Stomach (tissue), 9 donors: Measurements from ENCODE around the gene CBX4. TPM values are rescaled to one million over a fixed set of nuclear protein-coding genes. Genes with fewer than 3 reads are reported as not detected.

Experiments
- DNase-seq, 2 donors: peaks; one replicate each; pipeline versions ENCODE4 v3.0.0 to v3.0.0-alpha.2; 2013 to 2019
- H3K27ac ChIP-seq, 5 donors: fragments of 200-600 bp in 4 of 5; sonication (generic) in 4 of 5; one replicate each; pipeline ENCODE4 v1.5.1; 2013 to 2019; ENCODE audit warnings: mild to moderate bottlenecking in 1 of 5, moderate library complexity in 1 of 5
- H3K27me3 ChIP-seq, 3 donors: fragments of 200-600 bp; sonication (generic); one replicate each; pipeline ENCODE4 v1.5.1; 2017 to 2019; ENCODE audit warnings: mixed run types in 1 of 3
- H3K36me3 ChIP-seq, 4 donors: fragments of 200-600 bp; sonication (generic); 1 replicate in 3 of 4; 2 replicates in 1 of 4; pipeline ENCODE4 v1.5.1; 2016 to 2019
- H3K4me1 ChIP-seq, 4 donors: fragments of 200-600 bp; sonication (generic); one replicate each; pipeline ENCODE4 v1.5.1; 2016 to 2019
- H3K4me3 ChIP-seq, 4 donors: fragments of 200-600 bp; sonication (generic) in 3 of 4; one replicate each; pipeline ENCODE4 v1.5.1; 2016 to 2019; ENCODE audit warnings: mild to moderate bottlenecking in 1 of 4
- H3K9me3 ChIP-seq, 4 donors: fragments of 200-600 bp; sonication (generic); one replicate each; pipeline ENCODE4 v1.5.1; 2016 to 2019
- EP300 ChIP-seq: sonication (generic); formaldehyde crosslinking; IDR thresholded peaks from one replicate; pipeline ENCODE4 v1.6.1; 2017; ENCODE audit warnings: antibody characterized with exemption
- POLR2A ChIP-seq, 4 donors: fragments of 450-650 bp; IDR thresholded peaks; one replicate each; pipeline ENCODE4 v1.6.1; 2016; ENCODE audit warnings: antibody characterized with exemption in 4 of 4, control low read depth in 2 of 4, mild to moderate bottlenecking in 1 of 4, moderate library complexity in 1 of 4
- POLR2AphosphoS5 ChIP-seq, 3 donors: sonication (generic); formaldehyde crosslinking; IDR thresholded peaks; one replicate each; pipeline ENCODE4 v1.6.1; 2016; ENCODE audit warnings: antibody characterized with exemption in 3 of 3
- WGBS, 5 donors: extraction: QIAGEN DNeasy Blood & Tissue Kit in 3 of 5; methylation state at CpG; one replicate each; pipeline versions ENCODE4 v1.1.5 to v1.1.7; 2013 to 2018; 5-methylcytosine and 5-hydroxymethylcytosine counted together
- intact Hi-C: fragments of 100-400 bp; cut with DNase I; formaldehyde crosslinking; loops from one replicate; pipeline ENCODE4 v1.15.1; 2023; ENCODE audit warnings: low total_unique reads
- polyA plus RNA-seq, 3 donors: library from polyadenylated mRNA; stranded (reverse); fragments of 200-250 nt; gene quantifications; one replicate each; pipeline ENCODE4 v1.2.3, GENCODE V29; 2013
- total RNA-seq, 5 donors: library from RNA; depleted of rRNA; stranded (reverse); fragments of >200 nt; gene quantifications; one replicate each; pipeline versions ENCODE4 v1.1.0 to v1.2.3, GENCODE V29; 2014 to 2016
- TF ChIP-seq, protein P1 (sequence below), 7 experiments: fragments of 450-650 bp in 4 of 7; fragments of 200-600 bp in 3 of 7; sonication (generic) in 3 of 7; IDR thresholded peaks; one replicate each; pipeline ENCODE4 v1.5.1; 2016 to 2019; ENCODE audit warnings: antibody characterized with exemption in 7 of 7, control low read depth in 2 of 7, mild to moderate bottlenecking in 1 of 7
- donor health status: healthy with polysubstance abuse.
- donor health status: Bipolar disorder and iron deficiency.
- donor health status: healthy.

CBX4 gene
- total and polyA plus RNA-seq, 8 donors = 1.8 to 10.6 (median 8.3) TPM

DNA sequence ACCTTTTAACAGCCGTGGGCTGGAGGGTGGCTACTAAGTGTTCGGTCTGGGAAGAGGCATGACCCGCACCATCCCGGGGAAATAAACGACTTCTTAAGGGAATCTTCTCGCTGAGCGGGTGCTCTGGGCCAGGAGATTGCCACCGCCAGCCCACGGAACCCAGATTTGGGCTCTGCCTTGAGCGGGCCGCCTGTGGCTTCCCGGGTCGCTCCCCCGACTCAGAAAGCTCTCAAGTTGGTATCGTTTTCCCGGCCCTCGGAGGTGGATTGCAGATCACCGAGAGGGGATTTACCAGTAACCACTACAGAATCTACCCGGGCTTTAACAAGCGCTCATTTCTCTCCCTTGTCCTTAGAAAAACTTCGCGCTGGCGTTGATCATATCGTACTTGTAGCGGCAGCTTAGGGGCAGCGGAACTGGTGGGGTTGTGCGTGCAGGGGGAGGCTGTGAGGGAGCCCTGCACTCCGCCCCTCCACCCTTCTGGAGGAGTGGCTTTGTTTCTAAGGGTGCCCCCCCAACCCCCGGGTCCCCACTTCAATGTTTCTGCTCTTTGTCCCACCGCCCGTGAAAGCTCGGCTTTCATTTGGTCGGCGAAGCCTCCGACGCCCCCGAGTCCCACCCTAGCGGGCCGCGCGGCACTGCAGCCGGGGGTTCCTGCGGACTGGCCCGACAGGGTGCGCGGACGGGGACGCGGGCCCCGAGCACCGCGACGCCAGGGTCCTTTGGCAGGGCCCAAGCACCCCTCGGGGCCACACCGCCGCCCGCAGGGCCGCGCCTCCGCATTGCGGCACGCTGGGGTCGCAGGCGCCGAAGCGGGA is 3.6 kb upstream of the CBX4 start:
- peak overlapping the region; percentile 51 to 58 (median 54) for H3K4me3 ChIP-seq

DNA sequence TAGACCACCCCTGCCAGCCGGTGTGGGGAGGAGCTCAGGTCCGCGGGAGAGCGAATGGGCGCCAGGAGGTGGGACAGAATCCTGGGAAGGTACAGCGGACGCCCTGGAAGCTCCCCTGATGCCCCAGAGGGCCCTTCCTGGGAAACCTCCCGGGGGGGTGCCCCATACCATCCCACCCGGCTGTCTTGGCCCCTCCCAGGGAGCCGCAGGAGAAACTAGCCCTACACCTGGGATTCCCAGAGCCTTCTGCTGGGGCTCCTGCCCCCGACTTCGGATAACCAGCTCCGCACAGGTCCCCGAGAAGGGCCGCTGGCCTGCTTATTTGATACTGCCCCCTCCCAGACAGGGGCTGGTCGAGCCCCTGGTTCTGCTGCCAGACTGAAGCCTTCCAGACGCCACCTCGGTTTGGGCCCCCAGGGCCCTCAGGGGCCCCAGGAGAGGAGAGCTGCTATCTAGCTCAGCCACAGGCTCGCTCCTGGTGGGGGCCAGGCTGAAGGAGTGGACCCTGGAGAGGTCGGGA is 3.0 kb upstream of the CBX4 start:
- no peak for DNase-seq
- Histone ChIP-seq H3K4me3 (peak overlapping the region in 2 of 4 donors; percentile 50 to 56), H3K36me3 (no peaks in the 10 kb centered on the region), H3K4me1 (peaks cover 66 to 78% (median 75%) of the 10 kb centered on the region in 4 donors), H3K9me3 (no peaks in the 10 kb centered on the region), H3K27me3 (peaks cover 31 to 76% (median 46%) of the 10 kb centered on the region in 3 donors), H3K27ac (no peak overlapping the region)
- intact Hi-C loops = no loop called here
- TF ChIP-seq, protein P1, sequence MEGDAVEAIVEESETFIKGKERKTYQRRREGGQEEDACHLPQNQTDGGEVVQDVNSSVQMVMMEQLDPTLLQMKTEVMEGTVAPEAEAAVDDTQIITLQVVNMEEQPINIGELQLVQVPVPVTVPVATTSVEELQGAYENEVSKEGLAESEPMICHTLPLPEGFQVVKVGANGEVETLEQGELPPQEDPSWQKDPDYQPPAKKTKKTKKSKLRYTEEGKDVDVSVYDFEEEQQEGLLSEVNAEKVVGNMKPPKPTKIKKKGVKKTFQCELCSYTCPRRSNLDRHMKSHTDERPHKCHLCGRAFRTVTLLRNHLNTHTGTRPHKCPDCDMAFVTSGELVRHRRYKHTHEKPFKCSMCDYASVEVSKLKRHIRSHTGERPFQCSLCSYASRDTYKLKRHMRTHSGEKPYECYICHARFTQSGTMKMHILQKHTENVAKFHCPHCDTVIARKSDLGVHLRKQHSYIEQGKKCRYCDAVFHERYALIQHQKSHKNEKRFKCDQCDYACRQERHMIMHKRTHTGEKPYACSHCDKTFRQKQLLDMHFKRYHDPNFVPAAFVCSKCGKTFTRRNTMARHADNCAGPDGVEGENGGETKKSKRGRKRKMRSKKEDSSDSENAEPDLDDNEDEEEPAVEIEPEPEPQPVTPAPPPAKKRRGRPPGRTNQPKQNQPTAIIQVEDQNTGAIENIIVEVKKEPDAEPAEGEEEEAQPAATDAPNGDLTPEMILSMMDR (IDR thresholded peaks at IDR 0.05) = no peak
- TF ChIP-seq POLR2A (IDR thresholded peaks at IDR 0.05) = no peak
- TF ChIP-seq EP300 = no peak
- TF ChIP-seq POLR2AphosphoS5 (IDR thresholded peaks at IDR 0.05) = no peak
- 6 to 14% (median 8%) methylated on average over 13 to 20 of the region's 20 CpGs for WGBS, 5 donors

More for the DNA sequence above, 3.6 kb upstream of the CBX4 start:
- no peaks in the 10 kb centered on the region for H3K36me3 ChIP-seq
- H3K27ac ChIP-seq = peak overlapping the region in 1 of 5 donors; percentile 70
- no peaks in the 10 kb centered on the region for H3K9me3 ChIP-seq
- WGBS, 5 donors = 3 to 6% (median 4%) methylated on average over 37 to 66 of the region's 66 CpGs
- peak in 1 of 2 donors; percentile 71 for DNase-seq
- intact Hi-C loops = no loop called here
- H3K27me3 ChIP-seq = peaks cover 31 to 82% (median 46%) of the 10 kb centered on the region in 3 donors
- H3K4me1 ChIP-seq = peaks cover 59 to 71% (median 68%) of the 10 kb centered on the region in 4 donors
- TF ChIP-seq EP300 (no peak), POLR2A (IDR thresholded peaks at IDR 0.05) (no peak), POLR2AphosphoS5 (IDR thresholded peaks at IDR 0.05) (no peak)
- TF ChIP-seq, protein P1 (IDR thresholded peaks at IDR 0.05) = no peak

DNA sequence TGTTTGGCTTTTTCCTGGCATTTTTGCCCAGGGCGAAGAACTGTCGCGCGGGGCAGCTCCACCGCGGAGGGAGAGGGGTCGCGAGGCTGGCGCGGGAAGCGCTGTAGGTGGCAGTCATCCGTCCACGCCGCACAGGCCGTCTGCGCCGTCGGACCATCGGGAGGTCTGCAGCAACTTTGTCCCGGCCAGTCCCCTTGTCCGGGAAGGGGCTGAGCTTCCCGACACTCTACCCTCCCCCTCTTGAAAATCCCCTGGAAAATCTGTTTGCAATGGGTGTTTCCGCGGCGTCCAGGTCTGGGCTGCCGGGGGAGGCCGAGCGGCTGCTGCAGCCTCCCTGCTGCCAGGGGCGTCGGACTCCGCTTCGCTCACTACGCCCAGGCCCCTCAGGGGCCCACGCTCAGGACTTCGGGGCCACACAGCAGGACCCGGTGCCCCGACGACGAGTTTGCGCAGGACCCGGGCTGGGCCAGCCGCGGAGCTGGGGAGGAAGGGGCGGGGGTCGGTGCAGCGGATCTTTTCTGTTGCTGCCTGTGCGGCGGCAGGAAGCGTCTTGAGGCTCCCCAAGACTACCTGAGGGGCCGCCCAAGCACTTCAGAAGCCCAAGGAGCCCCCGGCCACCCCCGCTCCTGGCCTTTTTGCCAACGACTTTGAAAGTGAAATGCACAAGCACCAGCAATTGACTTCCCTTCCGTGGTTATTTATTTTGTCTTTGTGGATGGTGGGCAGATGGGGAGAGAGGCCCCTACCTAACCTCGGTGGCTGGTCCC is 2.3 kb upstream of the CBX4 start:
- H3K27ac ChIP-seq = no peak overlapping the region
- TF ChIP-seq EP300 (no peak), POLR2A (IDR thresholded peaks at IDR 0.05) (no peak), POLR2AphosphoS5 (IDR thresholded peaks at IDR 0.05) (no peak)
- TF ChIP-seq, protein P1 (IDR thresholded peaks at IDR 0.05) = no peak
- 2 to 4% (median 3%) methylated on average over 30 to 55 of the region's 55 CpGs for WGBS, 5 donors
- intact Hi-C loops = no loop called here
- DNase-seq = peak in 1 of 2 donors; percentile 61
- peak overlapping the region in 1 of 4 donors; percentile 50 for H3K4me3 ChIP-seq
- H3K4me1 ChIP-seq = peaks cover 72 to 84% (median 82%) of the 10 kb centered on the region in 4 donors
- H3K9me3 ChIP-seq = no peaks in the 10 kb centered on the region
- H3K36me3 ChIP-seq = no peaks in the 10 kb centered on the region
- H3K27me3 ChIP-seq = peaks cover 31 to 70% (median 46%) of the 10 kb centered on the region in 3 donors

DNA sequence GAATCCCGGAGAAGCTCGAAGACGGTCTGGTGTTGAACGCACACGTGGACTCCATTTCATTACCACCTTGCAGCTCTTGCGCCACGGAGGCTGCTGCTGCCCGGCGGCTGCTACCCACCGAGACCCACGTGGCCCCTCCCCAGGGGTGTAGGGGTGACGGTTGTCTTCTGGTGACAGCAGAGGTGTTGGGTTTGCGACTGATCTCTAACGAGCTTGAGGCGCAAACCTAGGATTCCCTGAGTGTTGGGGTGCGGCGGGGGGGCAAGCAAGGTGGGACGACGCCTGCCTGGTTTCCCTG is 1.7 kb upstream of the CBX4 start:
- TF ChIP-seq, protein P1 (IDR thresholded peaks at IDR 0.05) = no peak
- TF ChIP-seq POLR2AphosphoS5 (IDR thresholded peaks at IDR 0.05) = no peak
- no peak for TF ChIP-seq EP300
- TF ChIP-seq POLR2A (IDR thresholded peaks at IDR 0.05) = no peak
- peaks cover 78 to 89% (median 87%) of the 10 kb centered on the region in 4 donors for H3K4me1 ChIP-seq
- no peaks in the 10 kb centered on the region for H3K9me3 ChIP-seq
- intact Hi-C loops = no loop called here
- DNase-seq = no peak
- peaks cover 31 to 63% (median 46%) of the 10 kb centered on the region in 3 donors for H3K27me3 ChIP-seq
- peak overlapping the region in 1 of 5 donors; percentile 10 for H3K27ac ChIP-seq
- 0 to 5% (median 4%) methylated on average over 5 to 19 of the region's 19 CpGs for WGBS, 5 donors
- H3K36me3 ChIP-seq = no peaks in the 10 kb centered on the region
- peak overlapping the region in 2 of 4 donors; percentile 50 to 61 for H3K4me3 ChIP-seq
